ENCODE measurements around the gene IGBP1.

DNA sequence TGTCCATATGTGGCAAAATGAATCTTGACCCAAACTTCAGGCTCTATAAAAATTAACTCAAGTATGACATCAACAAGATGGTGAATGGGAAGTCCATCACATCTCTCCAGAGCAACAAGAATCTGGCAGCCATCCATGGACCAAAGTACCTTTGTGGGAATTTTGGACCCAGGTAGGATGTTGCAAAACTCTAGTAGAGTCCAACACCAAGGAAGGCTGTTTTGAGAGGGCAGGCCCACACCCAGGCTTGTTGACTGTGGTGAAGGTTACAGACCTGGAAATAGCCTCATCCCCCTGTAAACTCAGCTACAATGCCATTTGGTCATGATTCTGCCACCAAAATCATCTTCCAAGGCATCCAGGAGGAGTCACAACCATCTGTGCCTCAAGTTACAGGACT lies 57.0 kb downstream of the IGBP1 start:
- TF ChIP-seq, protein P1, sequence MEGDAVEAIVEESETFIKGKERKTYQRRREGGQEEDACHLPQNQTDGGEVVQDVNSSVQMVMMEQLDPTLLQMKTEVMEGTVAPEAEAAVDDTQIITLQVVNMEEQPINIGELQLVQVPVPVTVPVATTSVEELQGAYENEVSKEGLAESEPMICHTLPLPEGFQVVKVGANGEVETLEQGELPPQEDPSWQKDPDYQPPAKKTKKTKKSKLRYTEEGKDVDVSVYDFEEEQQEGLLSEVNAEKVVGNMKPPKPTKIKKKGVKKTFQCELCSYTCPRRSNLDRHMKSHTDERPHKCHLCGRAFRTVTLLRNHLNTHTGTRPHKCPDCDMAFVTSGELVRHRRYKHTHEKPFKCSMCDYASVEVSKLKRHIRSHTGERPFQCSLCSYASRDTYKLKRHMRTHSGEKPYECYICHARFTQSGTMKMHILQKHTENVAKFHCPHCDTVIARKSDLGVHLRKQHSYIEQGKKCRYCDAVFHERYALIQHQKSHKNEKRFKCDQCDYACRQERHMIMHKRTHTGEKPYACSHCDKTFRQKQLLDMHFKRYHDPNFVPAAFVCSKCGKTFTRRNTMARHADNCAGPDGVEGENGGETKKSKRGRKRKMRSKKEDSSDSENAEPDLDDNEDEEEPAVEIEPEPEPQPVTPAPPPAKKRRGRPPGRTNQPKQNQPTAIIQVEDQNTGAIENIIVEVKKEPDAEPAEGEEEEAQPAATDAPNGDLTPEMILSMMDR (conservative IDR thresholded peaks at IDR 0.05; ENCODE audit: low read depth, low read length), result no peak
- no peak for TF ChIP-seq EZH2 (IDR thresholded peaks at IDR 0.05; ENCODE audit: borderline replicate concordance, low read depth, low read length, poor library complexity, severe bottlenecking)
